Activated T-helper 9 cell treated with anti-CD3 and anti-CD28 coated beads, Interleukin-2, amount 50 U/mL, for 16 hours (primary cell): Measurements from ENCODE around the gene EEF2.
"Not testable (repeated sequence)": the region's sequence is repeated elsewhere in the genome, so short reads cannot be mapped to it uniquely, and the experiment has no call there.

Experiments used
- DNase-seq: peaks from one replicate; pipeline ENCODE4 v3.0.0-alpha.2; 2020; ENCODE audit warnings: low read depth

EEF2 gene

GRCh38 chr19:3968556-3969434, 16.5 kb downstream of the EEF2 start:
- no peak for DNase-seq

- not testable (repeated sequence) for DNase-seq
These were observed 17.3 kb downstream of the EEF2 start for GRCh38 chr19:3967983-3968382.

- no peak for DNase-seq
These were observed 18.9 kb downstream of the EEF2 start for GRCh38 chr19:3966051-3967017.

GRCh38 chr19:3964256-3965194, 20.7 kb downstream of the EEF2 start:
- no peak for DNase-seq

- no peak for DNase-seq
These were observed 21.6 kb downstream of the EEF2 start for GRCh38 chr19:3963458-3964255.

GRCh38 chr19:3961007-3961406, 24.3 kb downstream of the EEF2 start:
- DNase-seq: no peak

- DNase-seq: no peak
These were observed 25.5 kb downstream of the EEF2 start for GRCh38 chr19:3959766-3960131.

GRCh38 chr19:3958836-3959765, 26.2 kb downstream of the EEF2 start:
- no peak for DNase-seq

- DNase-seq: no peak
These were observed 29.6 kb downstream of the EEF2 start for GRCh38 chr19:3955688-3956087.

- DNase-seq: not testable (repeated sequence)
These were observed 30.0 kb downstream of the EEF2 start for GRCh38 chr19:3955276-3955675.

- no peak for DNase-seq
These were observed 31.2 kb downstream of the EEF2 start for GRCh38 chr19:3954107-3954506.

GRCh38 chr19:3952755-3953276, 32.4 kb downstream of the EEF2 start:
- not testable (repeated sequence) for DNase-seq

- no peak for DNase-seq
These were observed 34.1 kb downstream of the EEF2 start for GRCh38 chr19:3950871-3951861.

- DNase-seq: no peak
These were observed 35.0 kb downstream of the EEF2 start for GRCh38 chr19:3949997-3950859.

GRCh38 chr19:3949294-3949693, 36.0 kb downstream of the EEF2 start:
- no peak for DNase-seq

- not testable (repeated sequence) for DNase-seq
These were observed 37.8 kb downstream of the EEF2 start for GRCh38 chr19:3947316-3947933.

GRCh38 chr19:3945838-3946237, 39.4 kb downstream of the EEF2 start:
- DNase-seq: no peak
